Left renal cortex interstitium (tissue), 4 donors: Measurements from ENCODE around the gene PARN. TPM values are rescaled to one million over a fixed set of nuclear protein-coding genes. Genes with fewer than 3 reads are reported as not detected.
"Not testable (repeated sequence)": the region's sequence is repeated elsewhere in the genome, so short reads cannot be mapped to it uniquely, and the experiment has no call there.

Experiments used
- DNase-seq, 4 donors: peaks; one replicate each; pipeline ENCODE4 v3.0.0-alpha.2; 2013; ENCODE audit warnings: low read depth in 4 of 4, low spot score in 2 of 4, missing footprints in 1 of 4
- polyA plus RNA-seq, 4 donors: library from polyadenylated mRNA; unstranded; fragments of 120-200 nt; gene quantifications; one replicate each; pipeline ENCODE4 v1.2.1, GENCODE V29; 2013; ENCODE audit not compliant: insufficient read length in 4 of 4

PARN gene
- polyA plus RNA-seq, 4 donors: 28.3 to 41.4 (median 37.2) TPM

DNA sequence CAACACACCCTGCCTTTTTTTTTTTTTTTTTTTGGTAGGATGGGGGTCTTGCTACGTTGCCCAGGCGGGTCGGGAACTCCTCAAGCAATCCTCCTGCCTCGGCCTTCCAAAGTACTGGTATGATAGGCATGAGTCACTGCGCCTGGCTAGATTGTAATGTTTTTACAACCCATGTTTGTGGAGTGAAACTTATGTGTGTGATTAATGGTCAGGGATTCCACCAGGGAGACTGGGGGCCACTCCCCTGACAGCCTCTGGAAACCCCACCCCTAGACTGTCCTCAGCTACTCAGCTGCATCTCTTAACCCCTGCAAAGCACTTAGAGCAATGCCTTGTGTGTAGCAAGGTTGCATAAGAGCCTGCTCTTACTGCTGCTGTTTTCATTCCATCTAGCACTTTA, 220.5 kb downstream of the PARN start:
- DNase-seq: no peak

DNA sequence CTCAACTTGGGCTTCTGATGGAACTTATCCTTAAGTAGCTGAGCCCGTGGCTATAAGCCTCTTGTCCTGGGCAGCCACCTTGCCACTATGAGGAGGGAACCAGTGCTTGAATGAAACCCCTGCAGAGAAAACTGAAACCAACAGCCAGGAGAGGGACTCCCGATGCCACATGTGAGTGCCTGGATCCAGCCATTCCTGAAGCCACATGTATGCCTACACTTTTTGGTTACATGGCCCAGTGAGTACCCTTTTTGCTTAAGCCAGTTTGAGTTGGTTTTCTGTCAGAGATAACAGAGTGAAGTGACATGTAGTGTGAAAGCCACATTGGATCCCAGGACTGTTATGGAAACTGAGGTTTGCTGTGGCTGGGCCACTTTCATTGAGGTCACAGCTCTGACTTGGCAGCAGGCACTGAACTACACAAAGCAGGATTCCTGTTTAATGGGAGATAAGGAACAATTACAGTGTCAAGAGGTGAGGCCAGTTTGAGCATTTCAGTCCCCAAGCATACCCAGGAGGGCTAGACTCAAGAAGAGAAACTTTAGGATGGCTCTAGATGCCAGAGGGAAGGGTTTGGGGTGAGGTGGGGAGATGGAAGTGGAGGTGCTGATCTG, 222.2 kb downstream of the PARN start:
- DNase-seq: no peak

DNA sequence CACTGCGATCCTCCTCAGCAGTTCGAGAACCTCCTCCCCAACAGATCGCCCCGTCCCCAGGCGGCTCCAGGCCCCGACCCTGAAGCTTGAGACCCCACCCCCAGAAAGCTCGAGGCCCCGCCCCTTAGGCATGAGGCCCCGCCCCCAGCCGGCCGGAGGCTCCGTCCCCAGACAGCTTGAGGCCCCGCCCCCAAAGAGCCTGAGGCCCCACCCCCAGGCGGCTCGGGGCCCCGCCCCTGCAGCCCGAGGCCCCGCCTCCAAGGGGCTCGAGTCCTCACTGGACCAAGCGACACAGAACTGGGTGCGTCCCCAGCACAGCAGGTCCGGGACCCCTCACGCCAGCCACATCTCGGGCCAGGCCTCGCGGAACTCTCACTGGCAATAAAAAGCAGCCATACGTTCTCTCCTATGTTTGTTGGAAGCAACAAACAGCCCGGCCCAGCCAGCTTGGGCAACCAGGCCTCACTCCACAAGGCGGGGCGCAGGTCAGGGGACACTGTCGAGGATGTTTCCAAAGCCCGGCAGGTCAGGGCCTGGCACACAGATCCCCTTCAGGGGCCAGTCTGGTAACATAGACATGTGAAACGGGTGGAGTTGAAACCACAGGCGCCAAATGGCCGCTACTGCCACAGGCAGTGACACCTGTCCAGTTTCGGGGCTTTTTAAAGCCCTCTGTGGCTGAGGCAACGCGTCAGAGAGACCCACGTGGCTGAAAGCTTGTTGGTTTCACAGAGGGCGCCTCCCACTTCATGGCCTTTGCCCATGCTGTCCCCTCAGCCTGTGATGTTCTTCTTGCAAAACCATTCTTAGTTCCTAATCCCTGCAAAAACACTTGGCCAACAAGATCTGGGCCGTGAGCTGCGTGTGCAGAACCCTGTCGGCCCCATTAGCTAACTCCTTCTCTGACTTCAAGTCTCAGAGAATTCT, 224.2 kb downstream of the PARN start:
- DNase-seq: no peak

DNA sequence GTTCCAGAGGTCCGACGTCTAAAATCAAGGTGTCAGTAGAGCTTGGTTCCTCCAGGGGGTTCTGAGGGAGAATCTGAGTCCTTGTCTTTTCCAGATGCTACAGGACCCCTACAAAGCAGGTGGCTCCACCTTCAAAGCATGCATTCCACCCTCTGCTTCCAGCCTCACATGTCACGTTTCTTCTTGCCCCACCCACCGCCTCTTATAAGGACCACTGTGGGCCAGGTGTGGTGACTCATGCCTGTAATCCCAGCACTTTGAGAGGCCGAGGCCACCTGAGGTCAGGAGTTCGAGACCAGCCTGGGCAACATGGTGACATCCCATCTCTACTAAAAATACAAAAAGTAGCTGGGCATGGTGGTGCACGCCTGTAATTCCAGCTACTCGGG, 227.1 kb downstream of the PARN start:
- not testable (repeated sequence) for DNase-seq

DNA sequence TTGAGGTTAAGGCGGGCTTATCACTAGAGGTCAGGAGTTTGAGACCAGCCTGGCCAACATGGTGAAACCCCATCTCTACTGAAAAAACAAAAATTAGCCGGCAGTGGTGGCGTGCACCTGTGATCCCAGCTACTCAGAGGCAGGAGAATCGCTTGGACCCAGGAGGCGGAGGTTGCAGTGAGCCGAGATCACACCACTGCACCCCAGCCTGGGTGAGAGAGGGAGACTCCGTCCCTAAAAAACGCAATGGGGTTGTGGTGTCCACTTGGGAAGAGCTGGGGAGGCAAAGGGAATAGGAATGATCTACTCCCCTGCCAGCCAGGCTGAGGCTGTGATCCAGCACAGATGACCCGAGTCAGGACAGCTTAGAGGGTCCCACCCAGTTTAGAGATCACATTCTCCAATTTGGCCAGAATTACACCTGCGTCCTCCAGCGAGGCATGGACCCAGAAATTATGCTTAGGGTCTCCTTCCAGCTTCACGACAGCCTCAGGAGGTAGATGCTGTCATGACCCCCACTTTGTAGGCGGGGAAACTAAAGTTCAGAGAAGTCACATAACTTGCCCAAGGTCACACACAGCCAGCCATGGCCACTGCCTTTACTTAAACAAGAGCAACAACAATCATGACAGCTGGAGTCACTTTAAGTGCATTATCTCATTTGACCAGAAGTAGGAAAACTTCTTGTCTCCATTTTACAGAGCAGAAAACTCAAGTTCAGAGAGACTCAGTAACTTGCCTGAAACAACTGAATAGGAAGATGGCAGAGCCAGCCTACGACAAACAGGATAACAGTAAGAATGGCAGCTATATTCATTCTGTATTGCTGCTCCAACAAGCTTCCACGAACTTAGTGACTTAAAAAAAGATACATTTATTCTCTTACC, 227.7 kb downstream of the PARN start:
- DNase-seq: not testable (repeated sequence)

DNA sequence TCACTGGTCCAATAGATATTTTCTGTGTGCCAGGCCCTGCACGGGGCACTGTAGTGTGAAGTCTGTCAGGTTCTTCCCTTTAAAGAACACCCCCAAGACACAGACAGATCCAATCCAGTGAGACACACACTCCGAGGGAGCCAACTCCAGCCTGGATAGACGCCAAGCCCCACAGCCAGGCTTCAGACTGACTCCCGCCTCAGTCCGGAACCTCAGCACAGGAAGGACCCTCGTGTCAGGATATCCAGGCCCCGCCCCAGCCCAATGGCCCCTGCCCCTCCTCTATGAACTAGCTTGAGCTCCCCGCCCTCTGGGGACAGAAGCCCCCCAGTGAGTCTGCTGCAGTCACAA, 228.4 kb downstream of the PARN start:
- DNase-seq: not testable (repeated sequence)

DNA sequence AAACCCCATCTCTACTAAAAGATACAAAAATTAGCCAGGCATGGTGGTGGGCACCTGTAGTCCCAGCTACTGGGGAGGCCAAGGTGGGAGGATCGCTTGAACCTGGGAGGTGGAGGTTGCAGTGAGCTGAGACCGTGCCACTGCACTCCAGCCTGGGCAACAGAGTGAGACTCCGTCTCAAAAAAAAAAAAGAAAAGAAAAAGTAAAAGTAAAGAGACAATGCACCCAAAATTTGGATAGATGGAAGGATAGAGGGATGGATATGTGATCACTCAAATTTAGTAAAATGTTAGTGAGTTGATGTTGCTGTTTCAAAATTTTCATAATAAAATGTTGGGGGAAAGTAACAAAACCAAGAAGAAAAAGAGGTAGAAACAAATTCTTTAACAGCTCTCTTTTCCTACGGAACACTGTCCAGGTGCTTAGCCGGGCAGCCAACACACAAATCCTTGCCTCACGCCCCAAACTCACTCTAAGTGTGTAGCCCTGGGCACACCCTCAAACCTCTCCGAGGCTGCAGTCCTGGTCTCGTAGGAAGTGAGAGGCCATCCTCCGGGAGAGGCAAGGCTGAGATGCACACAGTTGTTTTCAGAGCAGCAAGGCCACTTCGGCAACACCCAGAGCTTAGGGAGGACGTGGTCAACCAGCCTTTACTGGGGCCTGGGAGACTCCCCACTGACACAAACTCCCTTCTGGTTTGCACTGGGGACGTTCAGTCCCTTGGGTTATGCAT, 228.9 kb downstream of the PARN start:
- not testable (repeated sequence) for DNase-seq

DNA sequence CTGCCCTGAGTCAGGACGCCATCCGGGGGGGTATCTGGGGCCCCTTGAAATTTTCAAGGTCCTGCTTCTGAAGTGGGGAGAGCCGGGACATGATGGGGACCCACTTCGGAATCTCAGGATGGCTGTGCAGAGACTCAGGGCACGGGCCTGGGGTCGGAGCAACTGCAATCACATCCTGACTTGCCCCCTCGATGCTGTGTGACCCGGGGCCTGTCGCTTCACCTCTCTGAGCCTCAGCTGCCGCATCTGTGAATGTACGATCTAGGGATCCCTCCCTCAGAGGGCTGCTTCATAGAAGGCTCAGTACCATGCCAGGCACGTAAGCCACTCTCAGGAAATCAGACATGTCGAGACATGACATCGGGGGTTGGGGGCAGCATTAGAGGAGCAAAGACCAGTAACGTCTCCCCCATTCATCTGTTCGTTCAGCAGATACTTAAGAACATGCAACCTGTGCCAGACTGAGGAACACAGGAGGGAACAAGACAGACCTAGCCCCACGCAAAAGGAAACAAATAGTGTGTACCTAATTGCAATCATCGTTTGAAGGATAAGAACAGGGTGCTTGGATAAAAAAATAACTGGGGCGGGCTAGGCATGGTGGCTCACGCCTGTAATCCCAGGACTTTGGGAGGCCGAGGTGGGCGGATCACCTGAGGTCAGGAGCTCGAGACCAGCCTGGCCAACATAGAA, 229.6 kb downstream of the PARN start:
- no peak for DNase-seq

DNA sequence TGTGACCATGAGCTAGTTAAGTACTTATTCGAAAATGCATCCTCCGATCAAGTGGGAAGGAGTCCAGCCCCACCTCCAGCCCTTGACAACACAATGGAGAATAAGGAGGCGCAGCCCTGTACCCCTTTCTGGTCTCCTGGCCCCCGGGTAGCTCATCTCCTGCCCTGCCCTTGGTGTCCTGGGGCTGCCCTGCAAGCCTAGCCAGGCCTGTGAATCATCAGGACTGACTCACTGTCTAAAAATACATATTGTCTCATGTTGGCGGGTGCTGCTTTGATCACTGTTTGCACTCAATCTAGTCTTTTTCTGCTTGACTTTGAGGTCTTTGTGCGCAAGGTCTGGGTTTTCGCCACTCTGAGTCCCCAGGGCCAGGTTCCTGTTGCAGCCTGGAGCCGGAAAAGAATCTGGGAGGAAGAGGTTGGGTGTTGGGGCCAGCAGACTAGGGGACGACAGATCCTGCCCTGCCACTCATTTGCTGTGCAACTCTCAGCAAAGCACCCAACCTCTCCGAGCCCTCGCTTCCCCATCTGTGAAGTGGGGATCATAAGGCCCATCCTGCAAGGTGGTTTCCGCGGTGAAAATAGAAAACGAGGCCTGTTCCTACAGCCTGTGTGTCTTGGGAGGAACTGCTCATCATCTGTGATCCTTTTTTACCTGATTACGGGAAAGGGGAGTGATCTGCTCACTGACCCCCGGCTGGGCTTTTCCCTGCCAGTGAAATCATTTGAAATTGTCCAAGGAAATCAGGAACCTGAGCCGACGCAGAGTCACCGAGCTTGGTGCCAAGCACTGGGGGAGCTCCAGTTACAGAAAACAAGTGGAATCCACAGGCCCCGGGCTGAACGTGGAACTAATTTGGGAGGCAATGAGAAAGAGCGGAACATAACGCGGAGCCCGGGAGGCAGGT, 230.4 kb downstream of the PARN start:
- DNase-seq: peak in 1 of 4 donors; percentile 27

DNA sequence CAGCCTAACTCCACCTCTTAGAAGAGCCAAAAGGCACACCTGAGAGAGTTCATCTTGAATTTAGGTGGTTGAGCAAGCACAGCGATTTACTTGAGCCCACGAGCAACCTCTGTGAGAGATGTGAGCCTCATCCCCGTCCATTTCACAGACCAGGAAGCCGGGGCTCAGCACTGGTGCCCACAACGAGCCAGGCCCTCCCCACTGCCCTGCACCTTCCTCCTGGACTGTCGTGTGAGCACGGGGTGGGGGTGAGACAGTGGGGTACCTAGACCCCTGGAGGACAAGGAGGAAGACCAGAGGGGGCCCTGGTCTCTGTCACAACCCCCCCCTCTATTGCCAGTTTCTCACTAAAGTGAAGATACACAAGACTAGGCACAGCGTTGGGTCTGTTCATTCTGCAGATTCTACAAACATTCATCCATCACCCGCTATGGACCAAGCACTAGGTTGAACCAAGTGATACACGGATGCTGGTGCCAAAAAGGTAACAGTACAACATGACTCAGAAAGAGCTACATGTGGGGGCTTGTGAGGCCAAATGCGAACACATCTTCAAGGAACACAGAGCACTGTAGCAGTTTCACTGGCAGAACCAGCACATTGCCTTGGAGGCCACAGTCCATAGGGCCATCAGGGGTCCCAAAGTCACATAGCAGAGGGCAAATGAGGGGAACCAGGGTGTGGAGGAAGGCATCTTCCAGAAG, 231.9 kb downstream of the PARN start:
- no peak for DNase-seq

DNA sequence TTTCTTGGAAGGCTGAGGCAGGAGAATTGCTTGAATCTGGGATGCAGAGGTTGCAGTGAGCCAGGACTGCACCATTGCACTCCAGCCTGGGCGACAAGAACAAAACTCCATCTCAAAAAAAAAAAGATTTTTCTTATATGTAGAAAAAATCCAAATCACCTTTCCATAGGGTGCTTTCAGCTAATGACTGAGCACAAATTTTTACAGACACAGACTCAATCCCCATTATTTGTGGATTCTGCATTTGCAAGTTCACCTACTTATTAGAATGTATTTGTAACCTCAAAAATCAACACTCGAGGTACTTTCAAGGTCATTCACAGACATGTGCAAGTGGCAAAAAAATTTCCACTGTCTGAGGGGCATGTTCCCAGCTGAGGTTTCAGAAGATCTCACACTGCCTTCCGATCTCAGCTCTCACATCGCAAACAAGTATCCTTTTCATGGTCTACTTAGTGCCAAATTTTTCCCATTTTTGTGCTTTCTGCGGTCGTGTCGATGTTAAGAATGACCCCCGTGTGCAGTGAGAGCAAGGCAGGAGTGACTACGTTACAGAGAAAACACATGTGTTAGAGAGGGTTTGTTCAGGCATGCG, 234.3 kb downstream of the PARN start:
- DNase-seq: not testable (repeated sequence)

DNA sequence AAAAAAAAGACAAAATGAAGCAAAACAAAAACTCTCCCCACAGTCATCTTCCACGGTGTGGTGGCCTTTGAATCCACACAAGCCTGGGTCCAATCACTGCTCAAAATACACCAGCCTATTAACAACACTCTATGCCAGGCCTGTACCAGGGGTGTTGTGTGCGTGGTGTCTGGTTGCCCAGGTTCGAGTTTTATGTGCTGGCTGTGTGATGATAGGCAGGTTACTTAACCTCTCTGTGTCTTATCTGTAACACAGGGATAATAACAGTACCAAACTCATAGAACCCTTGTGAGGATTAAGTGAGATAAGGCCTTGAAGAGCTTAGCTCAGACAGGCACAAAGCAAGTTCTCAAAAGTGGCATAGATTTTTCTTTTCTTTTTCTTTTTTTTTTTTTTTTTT, 235.2 kb downstream of the PARN start:
- no peak for DNase-seq

DNA sequence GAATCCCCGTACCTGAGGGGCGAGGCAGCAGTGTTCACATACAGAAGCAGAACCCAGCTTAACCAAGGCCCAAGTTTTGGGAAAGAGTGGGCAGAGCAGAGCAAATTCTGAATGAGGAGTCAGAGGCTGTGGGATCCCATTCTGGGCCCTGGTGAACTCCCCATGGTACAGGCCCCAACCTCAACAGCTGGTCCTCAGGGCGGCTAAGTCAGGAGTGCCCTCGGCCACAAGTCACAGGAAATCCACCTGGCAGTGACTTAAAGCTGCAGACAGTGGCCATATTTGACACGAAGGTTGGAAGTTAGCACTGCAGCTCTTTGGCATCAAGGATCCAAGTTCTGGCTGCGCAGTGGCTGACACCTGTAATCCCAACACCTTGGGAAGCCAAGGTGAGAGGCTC, 237.1 kb downstream of the PARN start:
- DNase-seq: no peak

DNA sequence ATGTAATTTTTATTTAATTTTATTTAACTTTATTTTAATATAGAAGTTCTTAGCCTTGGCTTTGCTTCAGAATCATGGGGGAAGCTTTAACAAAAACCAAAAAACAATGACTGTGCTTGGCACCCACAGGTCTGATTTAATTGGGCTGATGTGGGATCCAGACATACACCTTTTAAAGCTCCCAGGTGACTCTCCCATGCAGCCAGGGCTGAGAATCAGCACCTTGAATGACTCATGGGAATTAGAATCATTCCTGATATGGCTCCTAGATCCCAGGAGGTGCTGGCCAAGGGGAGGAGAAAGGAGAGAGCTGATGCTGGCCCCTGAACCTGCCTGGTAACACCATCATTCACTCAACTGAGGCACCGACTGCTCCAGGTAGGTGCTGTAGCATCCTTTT, 240.7 kb downstream of the PARN start:
- DNase-seq: no peak

DNA sequence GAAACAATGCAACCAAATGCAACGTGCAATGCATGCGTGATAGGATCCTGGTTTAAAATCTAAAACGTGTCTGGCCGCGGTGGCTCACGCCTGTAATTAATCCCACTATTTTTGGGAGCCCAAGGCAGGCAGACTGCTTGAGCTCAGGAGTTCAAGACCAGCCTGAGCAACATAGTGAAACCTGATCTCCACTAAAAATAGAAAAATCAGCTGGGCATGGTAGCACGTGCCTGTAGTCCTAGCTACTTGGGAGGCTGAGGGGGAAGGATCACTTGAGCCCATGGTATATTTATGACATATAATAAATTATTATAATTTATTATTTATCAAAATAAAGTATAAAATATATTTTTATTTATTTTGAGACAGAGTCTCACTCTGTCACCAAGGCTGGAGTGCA, 241.8 kb downstream of the PARN start:
- no peak for DNase-seq

DNA sequence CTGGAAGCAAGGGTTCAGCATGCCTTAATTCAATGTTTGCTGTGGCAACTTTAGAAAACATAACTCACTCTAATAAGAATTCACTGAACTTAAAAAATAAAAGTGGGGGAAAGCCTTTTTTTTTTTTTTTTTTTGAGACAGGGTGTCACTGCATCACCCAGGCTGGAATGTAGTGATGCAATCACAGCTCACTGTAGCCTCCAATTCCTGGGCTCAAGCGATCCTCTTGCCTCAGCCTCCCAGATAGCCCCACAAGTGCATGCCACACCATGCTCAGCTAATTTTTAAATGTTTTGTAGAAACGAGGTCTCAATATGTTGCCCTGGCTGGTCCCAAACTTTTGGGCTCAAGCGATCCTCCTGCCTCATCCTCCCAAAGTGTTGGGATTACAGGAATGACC, 243.9 kb downstream of the PARN start:
- DNase-seq: no peak
